Aorta (tissue), 5 donors: ENCODE measurements around the gene CCDC138. TPM values are rescaled to one million over a fixed set of nuclear protein-coding genes. Genes with fewer than 3 reads are reported as not detected.

Experiments
- ATAC-seq: fragments of 200-7000 bp; cut with Tn5 transposase; one replicate; pipeline ENCODE4 v1.9.1; 2022; ENCODE audit warnings: moderate library complexity; ENCODE audit not compliant: low FRiP score
- DNase-seq, 2 donors: peaks; one replicate each; pipeline ENCODE4 v3.0.0-alpha.2; 2020
- H3K27ac ChIP-seq, 2 donors: one replicate each; pipeline ENCODE4 v1.5.1; 2013; ENCODE audit warnings: low read length in 2 of 2, mild to moderate bottlenecking in 2 of 2, moderate library complexity in 2 of 2, control low read depth in 1 of 2, inconsistent platforms in 1 of 2, low read depth in 1 of 2
- H3K27me3 ChIP-seq, 2 donors: one replicate each; pipeline ENCODE4 v1.6.1; 2013; ENCODE audit warnings: control low read depth in 1 of 2, low read length in 1 of 2, mild to moderate bottlenecking in 1 of 2, moderate library complexity in 1 of 2; ENCODE audit not compliant: insufficient read depth in 2 of 2, control insufficient read depth in 1 of 2
- H3K36me3 ChIP-seq, 2 donors: one replicate each; pipeline ENCODE4 v1.6.1; 2013; ENCODE audit warnings: control low read depth in 1 of 2, low read length in 1 of 2, mild to moderate bottlenecking in 1 of 2; ENCODE audit not compliant: insufficient read depth in 2 of 2, control insufficient read depth in 1 of 2
- H3K4me1 ChIP-seq, 2 donors: one replicate each; pipeline ENCODE4 v1.6.1; 2013; ENCODE audit warnings: low read length in 2 of 2, control low read depth in 1 of 2, mild to moderate bottlenecking in 1 of 2, moderate library complexity in 1 of 2; ENCODE audit not compliant: insufficient read depth in 2 of 2, control insufficient read depth in 1 of 2
- H3K4me3 ChIP-seq, 2 donors: one replicate each; pipeline ENCODE4 v1.5.1; 2013; ENCODE audit warnings: low read length in 2 of 2, control low read depth in 1 of 2, mild to moderate bottlenecking in 1 of 2
- H3K9me3 ChIP-seq: one replicate; pipeline ENCODE4 v1.6.1; 2013; ENCODE audit warnings: mild to moderate bottlenecking, low read length; ENCODE audit not compliant: control insufficient read depth
- WGBS, 2 donors: extraction: QIAGEN DNeasy Blood & Tissue Kit; methylation state at CpG; one replicate each; pipeline ENCODE4 v1.1.7; 2013; 5-methylcytosine and 5-hydroxymethylcytosine counted together
- intact Hi-C, 2 donors: fragments of 100-400 bp; cut with DNase I; formaldehyde crosslinking; loops; one replicate each; pipeline versions ENCODE4 v1.14.2 to v1.15.0; 2022
- polyA plus RNA-seq, 2 donors: library from polyadenylated mRNA; stranded (reverse); fragments of 200-250 nt; gene quantifications; one replicate each; pipeline ENCODE4 v1.2.3, GENCODE V29; 2013
- total RNA-seq, 2 donors: library from RNA; stranded (reverse); fragmentation: NEBNext Ultra II Directional; extraction: Animal tissue kit (Norgen Biotek cat#: 25700); gene quantifications; one replicate each; pipeline ENCODE4 v1.2.1, GENCODE V29; 2021
- donor health status: healthy with polysubstance abuse.
- donor health status: Bipolar disorder and iron deficiency.
- donor health status: DM: no; HTN: no; CAD: no.
- donor health status: DM: no; HTN: no; CAD: no.
- donor health status: DM: yes; HTN: yes; CAD: no.

The CCDC138 gene
- total and polyA plus RNA-seq, 4 donors = 0.25 to 3.2 (median 1.8) TPM

GRCh38 chr2:108923019-108923700 lies 136.6 kb downstream of the CCDC138 start:
- no peak for ATAC-seq
- DNase-seq = peak in 1 of 2 donors; percentile 36
- Histone ChIP-seq H3K36me3 (no peaks in the 10 kb centered on the region), H3K27ac (no peak overlapping the region), H3K9me3 (no peaks in the 10 kb centered on the region), H3K27me3 (no peaks in the 10 kb centered on the region), H3K4me3 (no peak overlapping the region), H3K4me1 (no peaks in the 10 kb centered on the region)
- intact Hi-C loops = no loop called here
- 89 to 90% methylated on average over 12 of the region's 12 CpGs for WGBS, 2 donors

DNA sequence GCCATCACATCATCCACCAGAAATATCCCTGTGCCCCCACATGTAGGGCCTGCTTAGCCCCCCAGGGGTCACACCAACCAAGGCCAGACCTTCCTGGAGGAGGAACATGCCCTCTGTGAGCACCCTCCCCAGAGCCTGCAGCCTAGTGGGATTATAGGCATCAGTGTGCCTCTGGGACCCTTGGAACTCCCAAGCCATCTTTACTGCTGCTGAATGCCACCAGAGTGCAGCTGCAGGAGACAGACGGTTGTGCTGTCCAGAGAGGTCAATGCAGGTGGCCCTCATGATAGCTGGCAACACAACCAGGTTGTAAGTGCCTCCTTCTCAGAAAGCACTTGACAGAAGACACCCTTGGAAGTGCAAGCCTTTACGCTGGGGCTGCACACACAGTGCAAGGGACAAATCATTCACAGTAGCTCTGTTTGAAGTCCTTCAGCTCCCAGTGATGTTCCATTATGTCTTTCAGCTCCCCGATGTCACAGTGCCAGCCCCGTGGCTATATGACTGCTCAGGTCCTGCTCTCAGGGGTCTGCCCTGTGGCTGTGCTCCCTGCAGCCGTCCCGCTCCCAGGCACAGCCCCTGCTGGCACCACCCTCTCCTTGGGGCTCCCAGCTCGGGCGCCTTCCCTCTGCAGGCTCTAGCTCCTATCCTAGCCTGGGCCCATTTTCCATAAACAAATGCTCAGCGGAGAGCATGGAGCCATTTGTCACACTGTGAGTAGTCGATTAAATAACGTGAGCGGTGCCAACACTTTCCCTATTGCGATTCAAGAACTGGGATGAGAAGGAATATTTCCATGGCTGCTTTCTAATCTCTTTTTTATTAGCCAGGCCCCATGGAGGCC lies 137.4 kb downstream of the CCDC138 start:
- no peaks in the 10 kb centered on the region for H3K36me3 ChIP-seq
- 69 to 80% methylated on average over 13 of the region's 13 CpGs for whole genome bisulfite sequencing, 2 donors
- H3K4me3 ChIP-seq = no peak overlapping the region
- DNase-seq (peak in 1 of 2 donors; percentile 51), ATAC-seq (no peak)
- H3K4me1 ChIP-seq = no peaks in the 10 kb centered on the region
- H3K9me3 ChIP-seq = no peaks in the 10 kb centered on the region
- no peak overlapping the region for H3K27ac ChIP-seq
- intact Hi-C loops = no loop called here
- no peaks in the 10 kb centered on the region for H3K27me3 ChIP-seq

- Histone ChIP-seq H3K27me3 (no peaks in the 10 kb centered on the region), H3K9me3 (no peaks in the 10 kb centered on the region), H3K4me1 (no peaks in the 10 kb centered on the region), H3K4me3 (no peak overlapping the region), H3K27ac (no peak overlapping the region), H3K36me3 (no peaks in the 10 kb centered on the region)
- no peak for ATAC-seq
- DNase-seq = peak in 1 of 2 donors; percentile 65
- intact Hi-C loops = no loop called here
- WGBS, 2 donors = 88 to 89% methylated on average over 14 of the region's 14 CpGs
These were observed 138.1 kb downstream of the CCDC138 start for GRCh38 chr2:108924580-108925251.

GRCh38 chr2:108925286-108925685 lies 138.7 kb downstream of the CCDC138 start:
- Histone ChIP-seq H3K4me1 (no peaks in the 10 kb centered on the region), H3K27ac (no peak overlapping the region), H3K9me3 (no peaks in the 10 kb centered on the region), H3K4me3 (no peak overlapping the region), H3K27me3 (no peaks in the 10 kb centered on the region), H3K36me3 (no peaks in the 10 kb centered on the region)
- intact Hi-C loops = no loop called here
- WGBS, 2 donors = 96 to 100% methylated on average over 6 of the region's 6 CpGs
- no peak for ATAC-seq
- DNase-seq = peak in 1 of 2 donors; percentile 60

GRCh38 chr2:108925735-108926134 lies 139.2 kb downstream of the CCDC138 start:
- no peaks in the 10 kb centered on the region for H3K9me3 ChIP-seq
- peak in 1 of 2 donors; percentile 3 for DNase-seq
- intact Hi-C loops = no loop called here

More at GRCh38 chr2:108925735-108926134, 139.2 kb downstream of the CCDC138 start:
- no peaks in the 10 kb centered on the region for H3K36me3 ChIP-seq
- no peak overlapping the region for H3K27ac ChIP-seq
- no peak overlapping the region for H3K4me3 ChIP-seq
- H3K27me3 ChIP-seq = no peaks in the 10 kb centered on the region
- no peaks in the 10 kb centered on the region for H3K4me1 ChIP-seq
- ATAC-seq = no peak
- 92% methylated on average over 8 of the region's 8 CpGs for WGBS, 2 donors

Other genes starting within 250 kb of the CCDC138 start
- gene RANBP2, start 67.3 kb upstream of the CCDC138 start, total RNA-seq = 10 to 100 TPM; 76.6 to 82.7 TPM
- 10 to 100 TPM; 13.5 to 15.1 TPM for gene RANBP2, start 67.3 kb upstream of the CCDC138 start, polyA plus RNA-seq
- gene EDAR, start 202.4 kb downstream of the CCDC138 start, total RNA-seq = not detected
- not detected for gene EDAR, start 202.4 kb downstream of the CCDC138 start, polyA plus RNA-seq